ENCODE results near the gene ITGB3. TPM values are rescaled to one million over a fixed set of nuclear protein-coding genes. Genes with fewer than 3 reads are reported as not detected.

The ITGB3 gene
- total and polyA plus RNA-seq, 7 experiments from 2014 or later = 0.41 to 6.4 (median 0.56) TPM; not detected in 4

DNA sequence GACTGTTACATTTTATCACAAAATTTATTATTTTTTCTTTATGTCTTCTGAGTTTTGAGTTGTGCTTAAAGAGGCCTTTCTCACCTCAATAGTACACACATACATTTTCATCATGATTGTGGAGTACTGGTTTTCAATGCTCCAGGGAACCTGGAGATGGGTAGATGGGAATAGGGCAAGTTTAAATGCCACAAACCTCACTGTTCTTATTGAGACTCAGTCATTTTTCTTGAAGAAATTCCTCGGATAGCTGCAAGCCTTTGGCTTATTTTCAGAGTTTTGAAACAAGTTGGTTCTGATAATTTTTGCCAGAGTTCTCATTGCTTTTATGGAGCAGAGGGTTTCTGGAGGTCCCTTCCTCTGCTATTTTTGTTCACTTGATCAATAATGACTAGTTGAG, 105.0 kb downstream of the ITGB3 start:
- no peak for DNase-seq
- POLR2A ChIA-PET = no interaction called here
- intact Hi-C loops (cut with micrococcal nuclease) = no loop called here
- no peaks in the 10 kb centered on the region for H3K9me3 ChIP-seq (ENCODE audit: control insufficient read depth in 2 of 3, low read length in 3 of 3)
- no peaks in the 10 kb centered on the region for H3K4me1 ChIP-seq (ENCODE audit: control insufficient read depth in 2 of 2, insufficient read depth in 2 of 2, low read length in 2 of 2)
- Mint-ChIP-seq H3K9me3 (no peaks in the 10 kb centered on the region), H3K4me3 (no peak overlapping the region), H3K27ac (no peak overlapping the region), H3K27me3 (peaks cover 0 to 3% (median 0%) of the 10 kb centered on the region in 5 donors), H3K36me3 (peaks cover 8 to 27% (median 21%) of the 10 kb centered on the region in 5 donors), H3K4me1 (peaks cover 0 to 3% (median 0%) of the 10 kb centered on the region in 7 donors)
- ATAC-seq = no peak
- no peaks in the 10 kb centered on the region for H3K36me3 ChIP-seq (ENCODE audit: control insufficient read depth in 2 of 3, insufficient read depth in 3 of 3, low read length in 3 of 3)
- no peaks in the 10 kb centered on the region for H3K27me3 ChIP-seq (ENCODE audit: control insufficient read depth in 2 of 2, insufficient read depth in 2 of 2, low read length in 2 of 2)
- no peak overlapping the region for H3K27ac ChIP-seq (ENCODE audit: low read depth, low read length)
- CTCF ChIA-PET = no interaction called here
- H3K4me3 ChIP-seq (ENCODE audit: low read length) = no peak overlapping the region

Other genes with a start within 250 kb of the ITGB3 start
- gene CDC27, start 64.5 kb upstream of the ITGB3 start, total RNA-seq = 10 to 100 TPM; 47.4 to 98.3 (median 67.2) TPM
- 10 to 100 TPM; 63.4 to 85.5 TPM for gene CDC27, start 64.5 kb upstream of the ITGB3 start, polyA plus RNA-seq
- not detected for gene MYL4, start 44.5 kb upstream of the ITGB3 start, total RNA-seq
- not detected for gene MYL4, start 44.5 kb upstream of the ITGB3 start, polyA plus RNA-seq
- gene EFCAB13, start 70.1 kb downstream of the ITGB3 start, total RNA-seq = 10 to 100 TPM in 4 of 5 experiments, 1 to 10 TPM in 1; 3.7 to 37.4 (median 19.9) TPM
- gene EFCAB13, start 70.1 kb downstream of the ITGB3 start, polyA plus RNA-seq = 1 to 10 TPM; 4.3 to 8.9 TPM